Middle frontal gyrus (tissue), 1 donor: Measurements from ENCODE around the gene C22orf15.
A peak's percentile ranks its signal among the peaks of the same experiment; 100 is the strongest.

Experiments used
- DNase-seq: peaks from one replicate; pipeline ENCODE4 v3.0.0-alpha.2; 2015; ENCODE audit warnings: low spot score; ENCODE audit errors: extremely low spot score

C22orf15 gene

DNA sequence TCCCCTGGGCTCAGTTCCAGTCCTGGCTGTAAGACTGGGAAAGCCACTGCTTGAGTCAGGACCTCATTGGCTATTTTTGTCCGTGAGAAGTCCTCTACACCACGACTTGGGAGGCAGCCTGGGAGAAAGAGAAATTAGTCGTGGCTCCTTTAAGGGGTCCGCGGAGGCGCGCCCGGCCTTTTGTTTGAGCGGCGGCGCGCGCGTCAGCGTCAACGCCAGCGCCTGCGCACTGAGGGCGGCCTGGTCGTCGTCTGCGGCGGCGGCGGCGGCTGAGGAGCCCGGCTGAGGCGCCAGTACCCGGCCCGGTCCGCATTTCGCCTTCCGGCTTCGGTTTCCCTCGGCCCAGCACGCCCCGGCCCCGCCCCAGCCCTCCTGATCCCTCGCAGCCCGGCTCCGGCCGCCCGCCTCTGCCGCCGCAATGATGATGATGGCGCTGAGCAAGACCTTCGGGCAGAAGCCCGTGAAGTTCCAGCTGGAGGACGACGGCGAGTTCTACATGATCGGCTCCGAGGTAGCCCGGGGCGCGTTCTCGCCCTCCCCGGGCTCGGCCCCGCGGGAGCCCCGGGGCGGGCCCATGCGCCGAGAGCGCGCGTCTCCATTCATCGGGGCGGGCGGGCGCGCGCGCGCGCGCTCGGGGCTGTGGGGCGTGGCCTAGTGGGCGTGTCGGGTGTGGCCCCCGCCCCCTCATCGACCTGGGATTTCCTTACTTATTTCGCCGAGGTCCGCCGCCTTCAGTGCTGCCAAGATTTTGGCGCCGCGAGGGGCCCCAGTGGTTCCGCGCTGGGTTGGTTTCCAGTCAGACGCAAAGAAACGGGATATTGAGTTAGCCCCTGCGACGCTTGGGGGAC is 24.2 kb downstream of the C22orf15 start, which contains the start of gene SMARCB1:
Gene SMARCB1, plus strand, starts transcription at position 215 of the 848 bp plus-strand sequence. Its CDS starts 204 bp downstream, at position 419.
- DNase-seq = peak; percentile 74

DNA sequence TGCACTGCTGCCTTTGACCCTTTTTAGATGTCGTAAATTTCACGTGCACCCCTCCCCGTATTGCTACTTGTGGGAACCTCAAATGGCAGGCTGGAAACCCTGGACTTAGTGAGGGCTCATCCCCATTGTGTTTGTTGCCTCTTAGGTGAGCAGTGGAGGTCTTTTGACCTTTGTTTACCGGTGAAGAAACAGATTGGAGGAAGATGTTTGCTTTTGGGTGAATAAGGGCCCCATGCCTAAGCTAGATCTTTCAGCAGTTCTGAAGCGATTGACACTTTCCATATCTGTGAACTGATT is 24.8 kb downstream of the C22orf15 start:
- no peak for DNase-seq

DNA sequence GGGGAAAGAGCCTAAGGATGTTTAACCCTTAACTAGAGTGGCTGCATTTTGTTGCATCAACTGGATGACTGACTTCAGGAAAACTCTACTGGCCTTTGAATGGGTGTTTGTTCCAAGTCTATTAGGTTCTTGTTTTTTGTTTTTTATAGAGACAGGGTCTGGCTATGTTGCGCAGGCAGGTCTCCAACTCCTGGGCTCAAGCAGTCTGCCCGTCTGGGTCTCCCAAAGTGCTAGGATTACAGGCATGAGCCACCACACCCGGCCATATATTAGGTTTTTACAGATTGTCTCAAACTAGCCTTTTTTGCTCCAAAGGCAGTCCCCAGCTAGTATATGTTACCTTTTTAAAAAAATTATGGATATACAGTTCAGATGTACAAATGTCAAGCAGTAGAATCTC is 25.1 kb downstream of the C22orf15 start:
- DNase-seq = no peak

DNA sequence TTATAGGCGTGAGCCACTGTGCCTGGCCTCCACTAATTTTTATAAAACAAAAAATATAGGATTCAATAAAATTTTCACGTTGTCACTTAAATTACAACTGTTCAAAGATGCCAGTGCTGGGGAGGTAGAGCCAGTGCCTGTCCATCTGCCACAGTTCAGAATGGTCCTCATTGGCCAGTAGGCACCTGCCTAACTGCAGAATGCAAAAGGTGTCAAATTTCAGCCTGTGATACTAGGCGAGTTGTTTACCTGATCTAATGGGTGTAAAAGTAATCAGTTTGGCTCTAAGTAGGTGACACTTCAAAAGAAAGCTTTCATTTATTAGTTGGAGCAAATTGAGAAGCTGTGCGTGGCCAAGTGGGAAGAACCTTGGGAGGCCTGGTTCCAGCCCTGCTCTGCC is 26.3 kb downstream of the C22orf15 start:
- DNase-seq = no peak

DNA sequence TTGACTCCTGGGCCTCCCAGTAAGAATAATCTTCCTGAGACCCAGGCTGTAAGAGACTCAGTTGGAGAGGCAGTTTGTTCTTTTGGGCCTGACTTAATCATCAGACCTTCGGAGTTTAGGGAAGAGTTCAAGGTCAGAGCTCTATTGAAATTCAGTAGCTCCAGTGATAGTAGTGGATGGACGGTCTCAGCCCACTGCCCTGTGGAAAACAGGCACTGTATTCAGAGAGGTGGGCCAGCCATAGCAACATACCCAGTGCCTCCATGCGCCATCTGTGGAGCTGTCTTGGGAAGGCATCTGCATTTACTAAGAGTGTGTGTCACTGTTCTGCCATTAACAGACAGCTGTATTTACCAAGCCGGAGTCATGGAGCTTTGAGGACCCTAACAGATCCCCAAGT is 26.8 kb downstream of the C22orf15 start:
- DNase-seq = no peak

DNA sequence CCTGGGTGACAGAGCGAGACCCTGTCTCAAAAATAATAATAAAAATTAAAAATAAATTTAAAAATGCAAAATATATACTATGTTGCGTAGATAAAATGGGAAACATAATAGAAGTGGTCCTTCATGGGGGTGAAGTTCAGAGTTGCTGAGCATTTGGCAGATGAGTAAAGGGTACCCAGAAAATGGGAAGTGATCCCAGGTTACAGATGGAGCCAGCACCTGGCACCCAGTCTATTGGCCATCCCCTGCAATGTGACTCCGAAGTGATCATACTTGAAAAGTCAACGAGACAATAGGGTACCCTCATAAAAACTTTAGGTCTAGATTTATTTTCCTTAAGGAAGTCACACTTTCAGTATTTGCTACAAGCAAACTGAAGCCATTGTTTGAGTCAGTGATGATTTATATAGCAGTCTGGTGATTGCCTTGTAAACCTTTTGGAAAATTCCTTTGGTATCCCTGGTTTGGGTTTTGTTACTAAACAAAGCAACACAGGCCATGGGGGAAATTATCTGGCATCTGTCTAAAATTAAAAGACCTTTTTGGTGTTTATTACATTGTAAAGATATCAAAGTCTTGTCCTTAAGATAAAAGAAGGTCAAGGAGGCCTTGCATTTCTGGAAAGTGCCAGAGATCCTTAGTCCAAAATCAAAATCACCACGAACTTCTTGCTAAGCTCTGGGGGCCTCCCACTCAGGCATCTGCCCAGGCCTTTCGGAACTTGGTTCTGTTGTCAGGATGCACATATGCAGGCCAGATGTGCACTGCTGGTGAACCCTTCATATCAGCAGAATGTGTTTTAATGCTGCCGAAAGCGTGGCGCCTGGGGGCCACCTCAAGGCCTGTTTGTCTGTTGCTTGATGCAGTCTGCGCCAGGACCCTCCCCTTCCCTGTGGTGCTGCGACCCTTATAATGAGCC is 28.3 kb downstream of the C22orf15 start:
- no peak for DNase-seq

DNA sequence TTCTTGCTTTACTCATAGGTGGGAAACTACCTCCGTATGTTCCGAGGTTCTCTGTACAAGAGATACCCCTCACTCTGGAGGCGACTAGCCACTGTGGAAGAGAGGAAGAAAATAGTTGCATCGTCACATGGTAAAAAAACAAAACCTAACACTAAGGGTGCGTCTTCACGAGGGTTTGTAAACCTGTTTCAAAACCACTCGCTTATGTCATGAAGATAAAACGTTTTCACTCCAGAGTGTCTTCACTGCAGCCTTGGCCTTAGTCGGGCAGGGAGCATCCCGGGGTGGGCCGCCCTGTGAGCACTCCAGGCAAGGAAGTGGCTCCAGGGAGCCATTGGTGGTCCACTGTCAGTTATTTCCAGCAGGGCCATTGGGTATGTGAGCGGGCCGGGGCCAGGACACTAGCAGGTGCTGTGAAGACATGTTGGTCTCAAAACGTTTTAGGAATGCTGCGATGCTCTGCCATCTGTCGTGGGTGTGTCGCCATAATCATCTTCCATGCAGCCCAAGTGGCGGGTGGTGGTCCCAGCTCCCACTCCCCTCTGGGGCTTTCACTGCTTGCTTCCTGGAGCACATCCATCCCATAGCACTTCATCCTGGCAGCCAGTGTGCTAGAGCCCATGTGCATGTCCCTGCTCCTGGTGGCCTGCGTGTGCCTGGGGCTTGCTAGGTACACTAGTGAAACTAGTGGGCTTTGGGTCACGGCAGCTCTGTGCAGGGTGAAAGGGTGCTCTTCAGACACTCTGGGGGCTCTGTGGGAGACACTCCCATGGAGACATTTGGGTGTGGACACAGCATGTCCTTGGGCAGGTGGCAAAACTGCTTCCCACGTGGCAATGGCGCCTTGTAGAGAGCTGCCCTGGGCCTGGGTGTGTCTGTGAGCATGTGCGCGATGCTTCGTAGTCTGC is 29.2 kb downstream of the C22orf15 start:
- DNase-seq = no peak

DNA sequence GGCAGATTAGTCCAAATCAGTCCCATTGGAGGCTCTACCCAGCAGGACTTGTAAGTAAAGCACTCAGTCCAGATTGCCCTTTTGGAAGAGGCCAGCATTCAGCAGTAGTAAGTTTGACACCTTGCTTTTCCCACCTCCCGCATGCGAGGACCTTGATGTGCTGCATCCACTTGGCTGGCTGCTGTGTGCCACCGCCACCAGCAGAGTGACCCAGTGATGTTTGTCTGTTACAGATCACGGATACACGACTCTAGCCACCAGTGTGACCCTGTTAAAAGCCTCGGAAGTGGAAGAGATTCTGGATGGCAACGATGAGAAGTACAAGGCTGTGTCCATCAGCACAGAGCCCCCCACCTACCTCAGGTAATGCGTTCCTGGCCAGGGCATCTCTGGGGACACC is 30.5 kb downstream of the C22orf15 start:
- DNase-seq = no peak

DNA sequence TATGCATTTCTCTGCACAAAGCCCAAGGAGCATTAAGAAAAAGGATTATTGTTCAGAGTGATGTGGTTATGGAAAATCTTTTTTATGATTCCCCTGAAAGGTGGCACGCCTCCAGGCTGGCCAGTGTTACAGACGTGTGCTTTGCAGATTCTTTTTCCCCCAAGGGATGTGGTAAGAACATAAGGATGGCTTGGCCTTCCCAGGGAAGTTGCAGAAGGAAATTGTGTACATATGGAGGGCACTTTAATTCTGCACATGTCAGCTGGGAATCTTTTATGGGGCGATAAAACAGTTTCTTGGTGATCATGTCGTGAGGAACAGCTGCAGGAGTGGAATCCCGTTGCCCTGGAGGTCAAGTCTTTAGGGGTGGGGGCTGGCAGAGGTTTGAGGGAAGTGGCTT is 33.7 kb downstream of the C22orf15 start:
- DNase-seq = no peak

DNA sequence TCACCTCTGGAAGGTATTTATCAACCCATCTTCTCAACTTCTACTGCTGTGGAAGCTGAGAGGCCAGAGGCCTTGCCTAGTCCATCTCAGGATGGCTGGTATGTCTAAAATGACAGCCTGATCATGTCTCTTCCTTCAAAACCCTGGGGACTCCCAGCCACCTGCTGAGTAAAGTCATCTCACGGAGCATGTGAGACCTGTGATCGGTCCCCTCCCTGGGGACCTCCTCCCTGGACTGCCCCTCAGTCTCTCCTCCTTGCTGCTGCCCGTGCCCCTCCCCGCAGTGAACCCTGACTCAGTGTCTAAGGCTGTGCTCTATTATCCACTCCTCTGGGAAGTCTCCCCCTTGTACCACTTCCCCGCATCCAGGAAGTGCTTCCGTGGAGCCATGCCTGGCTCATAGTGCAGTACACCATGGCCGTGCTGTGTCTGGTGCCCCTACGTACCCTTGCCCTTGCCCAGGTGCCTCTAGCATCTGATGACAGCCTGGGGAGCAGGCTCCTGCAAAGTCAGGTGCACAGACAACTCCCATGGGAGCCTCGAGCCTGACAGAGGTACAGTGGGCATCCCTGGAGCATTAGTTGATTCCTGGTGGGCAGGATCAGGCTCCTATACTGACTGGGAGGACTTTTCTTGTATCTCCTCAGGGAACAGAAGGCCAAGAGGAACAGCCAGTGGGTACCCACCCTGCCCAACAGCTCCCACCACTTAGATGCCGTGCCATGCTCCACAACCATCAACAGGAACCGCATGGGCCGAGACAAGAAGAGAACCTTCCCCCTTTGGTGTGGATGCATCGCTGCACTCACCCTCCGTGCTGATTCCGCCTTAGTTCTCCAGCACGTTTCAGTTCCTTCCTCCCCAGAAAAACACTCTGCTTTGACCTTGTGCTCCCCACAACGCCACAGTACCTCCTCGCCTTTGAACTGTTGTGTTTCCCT is 37.8 kb downstream of the C22orf15 start:
- DNase-seq = no peak

DNA sequence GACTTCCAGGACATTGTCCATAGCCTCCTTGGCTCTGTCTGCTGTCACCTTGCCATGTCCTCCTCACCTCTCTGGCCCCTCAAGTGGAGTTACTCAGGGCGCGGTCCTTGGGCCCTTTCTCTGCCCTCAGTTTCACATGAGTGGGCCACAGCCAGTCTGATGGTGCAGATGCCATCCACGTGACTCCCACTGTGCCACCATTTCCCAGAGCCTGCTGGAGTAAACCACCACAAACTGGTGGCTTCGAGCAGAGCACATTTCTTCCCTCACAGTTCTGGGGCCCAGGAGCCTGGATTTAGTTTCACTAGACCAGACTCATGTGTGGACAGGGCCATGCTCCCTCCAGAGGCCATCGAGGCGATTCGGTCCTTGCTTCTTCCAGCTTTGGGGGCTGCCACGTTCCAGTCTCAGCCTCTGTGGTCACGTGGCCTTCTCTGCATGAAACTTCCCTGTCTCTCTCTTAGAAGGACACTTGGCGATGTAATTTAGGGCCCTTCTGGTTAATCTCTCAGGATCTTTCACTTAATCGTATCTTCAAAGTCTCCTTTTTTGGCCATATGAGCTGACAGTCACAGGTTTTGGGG is 38.5 kb downstream of the C22orf15 start:
- no peak for DNase-seq

DNA sequence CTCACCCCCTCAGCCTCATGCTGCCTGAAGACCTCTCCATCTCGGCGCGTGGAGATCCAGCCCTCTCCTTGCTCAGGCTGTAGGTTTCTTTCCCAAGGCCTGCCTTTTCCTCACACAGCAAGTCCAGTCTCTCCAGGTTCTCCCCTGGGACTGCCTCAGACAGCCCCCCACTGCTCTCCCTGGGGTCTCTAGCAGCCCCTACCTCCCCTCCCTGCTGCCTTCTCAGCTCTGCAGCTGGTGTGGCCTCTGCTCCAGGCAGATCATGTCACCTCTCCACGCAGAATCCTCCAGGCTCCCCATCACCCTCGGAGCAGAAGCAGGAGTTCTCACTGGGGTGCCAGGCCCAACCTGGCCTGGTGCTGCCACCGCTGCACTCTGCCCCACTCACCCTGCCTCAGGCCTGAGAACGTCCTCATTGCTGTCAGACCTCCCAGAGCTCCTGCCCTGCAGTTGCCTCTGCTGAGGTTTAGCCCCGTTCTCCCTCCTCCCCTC is 39.1 kb downstream of the C22orf15 start:
- no peak for DNase-seq

DNA sequence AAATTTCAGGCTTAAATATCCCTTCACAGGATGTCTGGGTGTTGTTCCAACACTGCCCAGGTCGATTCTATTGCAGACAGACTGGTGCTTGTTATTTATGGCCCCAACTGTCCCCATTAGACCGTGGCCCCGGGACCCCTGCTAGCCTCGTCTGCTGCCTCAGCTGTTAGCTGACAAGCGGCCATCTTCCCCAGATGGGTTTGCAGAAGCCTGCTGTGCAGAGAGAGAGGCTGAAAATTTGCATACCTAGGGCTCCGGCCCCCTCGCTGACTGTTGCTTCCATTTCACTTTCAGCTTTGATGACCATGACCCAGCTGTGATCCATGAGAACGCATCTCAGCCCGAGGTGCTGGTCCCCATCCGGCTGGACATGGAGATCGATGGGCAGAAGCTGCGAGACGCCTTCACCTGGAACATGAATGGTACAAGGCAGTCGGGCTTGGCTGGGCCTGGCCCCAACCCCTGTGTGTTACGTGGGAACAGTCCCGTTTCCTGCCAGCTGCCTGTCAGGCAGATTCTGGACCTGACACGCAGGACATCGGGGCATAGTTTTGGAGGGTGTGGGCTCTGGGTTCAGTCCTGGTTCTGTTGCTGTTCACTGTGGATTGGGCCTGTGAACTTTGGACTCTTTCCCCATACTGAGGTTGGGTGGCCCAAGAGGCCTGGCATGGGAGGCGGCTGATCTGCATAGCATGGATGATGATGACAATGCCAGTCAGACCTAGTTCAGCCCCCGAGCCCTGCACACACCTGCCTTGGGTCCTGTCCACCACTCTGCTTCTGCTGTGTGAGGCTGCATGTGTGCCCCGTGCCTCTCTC is 40.4 kb downstream of the C22orf15 start:
- no peak for DNase-seq

DNA sequence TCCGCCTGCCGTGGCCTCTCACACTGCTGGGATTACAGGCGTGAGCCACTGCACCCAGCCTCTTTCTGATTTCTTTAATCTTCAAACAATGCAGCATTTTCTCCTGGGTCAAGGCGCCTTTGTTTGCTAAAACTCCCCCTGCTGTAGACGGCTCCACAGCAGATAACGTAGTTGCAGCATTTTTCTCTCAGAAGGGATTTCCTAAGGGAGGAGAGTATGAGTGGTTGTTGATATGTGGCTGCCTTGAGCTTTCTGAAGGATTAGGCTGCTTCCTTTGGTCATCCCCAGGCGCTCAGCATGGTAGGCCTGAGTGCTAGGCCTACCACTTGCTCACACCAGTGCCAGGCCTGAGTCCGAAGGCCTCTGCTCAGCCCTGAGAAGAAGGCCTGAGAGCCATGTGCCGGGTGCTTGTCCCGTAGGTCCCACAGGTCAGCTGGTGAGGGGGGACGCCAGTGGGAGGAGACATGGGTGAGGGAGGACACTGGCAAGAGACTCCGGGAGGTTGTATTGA is 42.0 kb downstream of the C22orf15 start:
- DNase-seq = no peak

DNA sequence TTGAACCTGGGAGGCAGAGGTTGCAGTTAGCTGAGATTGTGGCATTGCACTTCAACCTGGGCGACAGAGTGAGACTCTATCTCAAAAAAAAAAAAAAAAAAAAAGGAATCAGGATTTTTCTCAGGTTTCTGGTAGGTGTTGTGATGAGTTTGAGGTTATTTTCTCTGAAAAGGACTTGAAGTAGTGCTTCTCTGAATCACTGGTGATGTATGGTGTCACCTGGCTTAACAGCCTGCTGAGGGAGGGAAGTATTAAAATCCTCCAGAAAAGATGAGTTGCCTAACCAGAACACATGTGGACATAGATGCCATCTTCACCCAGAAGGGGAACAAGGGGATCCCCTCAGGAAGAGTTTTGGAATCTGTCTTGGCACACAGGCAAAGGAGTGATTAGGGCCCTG is 44.0 kb downstream of the C22orf15 start:
- DNase-seq = no peak

DNA sequence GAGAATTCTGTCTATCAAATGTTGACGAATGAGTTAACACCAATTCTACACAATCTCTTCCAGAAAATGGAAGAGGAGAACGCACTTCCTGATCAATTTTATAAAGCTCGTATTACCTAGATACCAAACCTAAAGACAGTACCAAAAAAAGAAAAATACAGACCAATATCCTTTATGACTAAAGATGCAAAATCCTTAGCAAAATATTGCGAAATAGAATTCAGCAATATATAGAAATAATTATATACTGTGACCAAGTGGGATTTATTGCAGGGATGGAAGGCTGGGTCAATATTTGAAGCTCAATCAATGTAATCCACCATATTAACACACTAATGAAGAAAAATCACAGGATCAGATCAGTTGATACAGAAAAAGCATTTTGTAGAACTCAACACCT is 49.6 kb downstream of the C22orf15 start:
- DNase-seq = no peak
